ENCODE results near the gene SV2C.
"Not testable (repeated sequence)": the region's sequence is repeated elsewhere in the genome, so short reads cannot be mapped to it uniquely, and the experiment has no call there.

Gene SV2C

GRCh38 chr5:76332102-76332501 is 248.9 kb downstream of the SV2C start:
- Histone ChIP-seq H3K4me1 (ENCODE audit: low read length) (no peaks in the 10 kb centered on the region), H3K36me3 (replicated peaks; ENCODE audit: low read depth, low read length) (no peaks in the 10 kb centered on the region), H4K20me1 (ENCODE audit: insufficient read depth, low read length) (no peaks in the 10 kb centered on the region), H3K27me3 (ENCODE audit: low read depth, low read length) (no peaks in the 10 kb centered on the region), H2AFZ (ENCODE audit: low read depth, low read length) (no peak overlapping the region), H3K9ac (ENCODE audit: low read length) (no peak overlapping the region), H3K27ac (ENCODE audit: low read length) (no peak overlapping the region), H3K9me3 (ENCODE audit: insufficient read depth, low read length) (no peaks in the 10 kb centered on the region), H3K4me2 (ENCODE audit: low read length) (no peak overlapping the region), H3K79me2 (ENCODE audit: low read length) (no peaks in the 10 kb centered on the region), H3K4me3 (ENCODE audit: low read length) (no peak overlapping the region)
- TF ChIP-seq CTCF (IDR thresholded peaks at IDR 0.05; ENCODE audit: low read depth, low read length): no peak
- no peak for TF ChIP-seq EZH2phosphoT487 (IDR thresholded peaks at IDR 0.05; ENCODE audit: low read depth)

GRCh38 chr5:76332611-76333205 is 249.5 kb downstream of the SV2C start:
- H3K9me3 ChIP-seq (ENCODE audit: insufficient read depth, low read length): no peaks in the 10 kb centered on the region
- H2AFZ ChIP-seq (ENCODE audit: low read depth, low read length): no peak overlapping the region
- no peak for TF ChIP-seq CTCF (IDR thresholded peaks at IDR 0.05; ENCODE audit: low read depth, low read length)
- no peak for TF ChIP-seq EZH2phosphoT487 (IDR thresholded peaks at IDR 0.05; ENCODE audit: low read depth)
- no peak overlapping the region for H3K4me3 ChIP-seq (ENCODE audit: low read length)
- H3K79me2 ChIP-seq (ENCODE audit: low read length): no peaks in the 10 kb centered on the region
- no peak overlapping the region for H3K4me2 ChIP-seq (ENCODE audit: low read length)
- H3K27me3 ChIP-seq (ENCODE audit: low read depth, low read length): no peaks in the 10 kb centered on the region
- no peaks in the 10 kb centered on the region for H3K36me3 ChIP-seq (replicated peaks; ENCODE audit: low read depth, low read length)
- no peaks in the 10 kb centered on the region for H4K20me1 ChIP-seq (ENCODE audit: insufficient read depth, low read length)
- no peaks in the 10 kb centered on the region for H3K4me1 ChIP-seq (ENCODE audit: low read length)
- H3K27ac ChIP-seq (ENCODE audit: low read length): no peak overlapping the region
- H3K9ac ChIP-seq (ENCODE audit: low read length): no peak overlapping the region

GRCh38 chr5:76333571-76333970 is 250.4 kb downstream of the SV2C start:
- Histone ChIP-seq H3K9ac (ENCODE audit: low read length) (no peak overlapping the region), H2AFZ (ENCODE audit: low read depth, low read length) (no peak overlapping the region), H4K20me1 (ENCODE audit: insufficient read depth, low read length) (no peaks in the 10 kb centered on the region), H3K27ac (ENCODE audit: low read length) (no peak overlapping the region), H3K9me3 (ENCODE audit: insufficient read depth, low read length) (no peaks in the 10 kb centered on the region), H3K79me2 (ENCODE audit: low read length) (no peaks in the 10 kb centered on the region), H3K4me2 (ENCODE audit: low read length) (no peak overlapping the region), H3K4me3 (ENCODE audit: low read length) (no peak overlapping the region), H3K36me3 (replicated peaks; ENCODE audit: low read depth, low read length) (no peaks in the 10 kb centered on the region), H3K27me3 (ENCODE audit: low read depth, low read length) (no peaks in the 10 kb centered on the region), H3K4me1 (ENCODE audit: low read length) (no peaks in the 10 kb centered on the region)
- no peak for TF ChIP-seq CTCF (IDR thresholded peaks at IDR 0.05; ENCODE audit: low read depth, low read length)
- no peak for TF ChIP-seq EZH2phosphoT487 (IDR thresholded peaks at IDR 0.05; ENCODE audit: low read depth)

- no peak overlapping the region for H3K9ac ChIP-seq (ENCODE audit: low read length)
- no peaks in the 10 kb centered on the region for H3K79me2 ChIP-seq (ENCODE audit: low read length)
- no peak overlapping the region for H2AFZ ChIP-seq (ENCODE audit: low read depth, low read length)
- no peaks in the 10 kb centered on the region for H3K4me1 ChIP-seq (ENCODE audit: low read length)
- H3K27ac ChIP-seq (ENCODE audit: low read length): no peak overlapping the region
- no peak overlapping the region for H3K4me3 ChIP-seq (ENCODE audit: low read length)
- H3K9me3 ChIP-seq (ENCODE audit: insufficient read depth, low read length): no peaks in the 10 kb centered on the region
- no peaks in the 10 kb centered on the region for H3K27me3 ChIP-seq (ENCODE audit: low read depth, low read length)
- H4K20me1 ChIP-seq (ENCODE audit: insufficient read depth, low read length): no peaks in the 10 kb centered on the region
- H3K4me2 ChIP-seq (ENCODE audit: low read length): no peak overlapping the region
- no peaks in the 10 kb centered on the region for H3K36me3 ChIP-seq (replicated peaks; ENCODE audit: low read depth, low read length)
- TF ChIP-seq CTCF (IDR thresholded peaks at IDR 0.05; ENCODE audit: low read depth, low read length) (no peak), EZH2phosphoT487 (IDR thresholded peaks at IDR 0.05; ENCODE audit: low read depth) (no peak)
Observed at GRCh38 chr5:76334574-76334973, 251.4 kb downstream of the SV2C start.

GRCh38 chr5:76335451-76335850 is 252.3 kb downstream of the SV2C start:
- not testable (repeated sequence) for H3K4me1 ChIP-seq (ENCODE audit: low read length); H3K4me3 ChIP-seq (ENCODE audit: low read length); H3K79me2 ChIP-seq (ENCODE audit: low read length); H3K36me3 ChIP-seq (replicated peaks; ENCODE audit: low read depth, low read length); H3K4me2 ChIP-seq (ENCODE audit: low read length); H3K9ac ChIP-seq (ENCODE audit: low read length); H4K20me1 ChIP-seq (ENCODE audit: insufficient read depth, low read length); H3K27me3 ChIP-seq (ENCODE audit: low read depth, low read length); H3K9me3 ChIP-seq (ENCODE audit: insufficient read depth, low read length); H2AFZ ChIP-seq (ENCODE audit: low read depth, low read length); H3K27ac ChIP-seq (ENCODE audit: low read length)

- H3K27me3 ChIP-seq (ENCODE audit: low read depth, low read length); H4K20me1 ChIP-seq (ENCODE audit: insufficient read depth, low read length); H3K36me3 ChIP-seq (replicated peaks; ENCODE audit: low read depth, low read length); H2AFZ ChIP-seq (ENCODE audit: low read depth, low read length); H3K79me2 ChIP-seq (ENCODE audit: low read length); H3K27ac ChIP-seq (ENCODE audit: low read length); H3K4me3 ChIP-seq (ENCODE audit: low read length); H3K9me3 ChIP-seq (ENCODE audit: insufficient read depth, low read length); H3K9ac ChIP-seq (ENCODE audit: low read length); H3K4me1 ChIP-seq (ENCODE audit: low read length); H3K4me2 ChIP-seq (ENCODE audit: low read length): not testable (repeated sequence)
Observed at GRCh38 chr5:76336253-76336809, 253.1 kb downstream of the SV2C start.
